H54 (cell line): ENCODE measurements around the gene PTGR3.

ENCODE experiments used
- DNase-seq: peaks from one replicate; pipeline ENCODE4 v3.0.0; 2011; ENCODE audit warnings: low spot score, mixed read lengths; ENCODE audit not compliant: insufficient read length
- FAIRE-seq: peaks from 3 replicates; lab custom pipeline; 2011; peaks lifted over from hg19 to GRCh38; lab: Jason Lieb, UNC
- POLR2A ChIP-seq: IDR thresholded peaks from 2 replicates; pipeline ENCODE4 v1.6.1; 2011; ENCODE audit warnings: low read depth, mild to moderate bottlenecking, low read length

Gene PTGR3

GRCh38 chr18:75159646-75160356 is 49.1 kb downstream of the PTGR3 start:
- FAIRE-seq (no peak), DNase-seq (no peak)
- TF ChIP-seq POLR2A: no peak

- TF ChIP-seq POLR2A: no peak
- DNase-seq (no peak), FAIRE-seq (no peak)
Observed at GRCh38 chr18:75159238-75159518, 49.8 kb downstream of the PTGR3 start.
